H9 (cell line): ENCODE data around the gene LRRC51. TPM values are rescaled to one million over a fixed set of nuclear protein-coding genes. Genes with fewer than 3 reads are reported as not detected.

Experiments
- DNase-seq: peaks from one replicate; pipeline ENCODE4 v3.0.0-alpha.2; 2017
- H2AFZ ChIP-seq: one replicate; pipeline ENCODE4 v1.6.1; 2013; ENCODE audit warnings: mild to moderate bottlenecking, low read length, control low read depth, moderate library complexity
- H2AK5ac ChIP-seq: 2 replicates; pipeline ENCODE4 v1.6.1; 2013; ENCODE audit warnings: low read length, control low read depth, mixed read lengths; ENCODE audit not compliant: insufficient read length
- H2BK120ac ChIP-seq: one replicate; pipeline ENCODE4 v1.6.1; 2013; ENCODE audit warnings: low read depth, mild to moderate bottlenecking, low read length, control low read depth, inconsistent platforms; ENCODE audit not compliant: poor library complexity, severe bottlenecking
- H2BK12ac ChIP-seq: 2 replicates; pipeline ENCODE4 v1.6.1; 2013; ENCODE audit warnings: low read length, control low read depth, mixed read lengths, low read depth; ENCODE audit not compliant: insufficient read length
- H2BK15ac ChIP-seq: 2 replicates; pipeline ENCODE4 v1.6.1; 2013; ENCODE audit warnings: low read depth, low read length, control low read depth
- H2BK20ac ChIP-seq: one replicate; pipeline ENCODE4 v1.6.1; 2013; ENCODE audit warnings: low read depth, mild to moderate bottlenecking, low read length, control low read depth, inconsistent platforms; ENCODE audit not compliant: poor library complexity, severe bottlenecking
- H2BK5ac ChIP-seq: 2 replicates; pipeline ENCODE4 v1.6.1; 2013; ENCODE audit warnings: low read length, control low read depth, mixed read lengths; ENCODE audit not compliant: insufficient read length
- H3K14ac ChIP-seq: 2 replicates; pipeline ENCODE4 v1.6.1; 2013; ENCODE audit warnings: low read length, control low read depth; ENCODE audit not compliant: insufficient read depth
- H3K18ac ChIP-seq: 2 replicates; pipeline ENCODE4 v1.6.1; 2013; ENCODE audit warnings: low read depth, mild to moderate bottlenecking, mixed read lengths, low read length, control low read depth; ENCODE audit not compliant: insufficient read length
- H3K23ac ChIP-seq: 2 replicates; pipeline ENCODE4 v1.6.1; 2013; ENCODE audit warnings: low read length, control low read depth, mixed read lengths, low read depth; ENCODE audit not compliant: insufficient read length
- H3K23me2 ChIP-seq: 2 replicates; pipeline ENCODE4 v1.6.1; 2013; ENCODE audit warnings: low read depth, mild to moderate bottlenecking, mixed read lengths, low read length, control low read depth; ENCODE audit not compliant: insufficient read length, poor library complexity, severe bottlenecking
- H3K27ac ChIP-seq: 2 replicates; pipeline ENCODE4 v1.5.1; 2013; ENCODE audit warnings: low read length, control low read depth, mixed read lengths, low read depth; ENCODE audit not compliant: insufficient read length
- H3K27me3 ChIP-seq: 2 replicates; pipeline ENCODE4 v1.6.1; 2013; ENCODE audit warnings: low read length, control low read depth, inconsistent platforms; ENCODE audit not compliant: insufficient read depth
- H3K4ac ChIP-seq: 2 replicates; pipeline ENCODE4 v1.6.1; 2013; ENCODE audit warnings: low read depth, mild to moderate bottlenecking, control low read depth, inconsistent platforms, low read length, moderate library complexity
- H3K4me1 ChIP-seq: 2 replicates; pipeline ENCODE4 v1.6.1; 2013; ENCODE audit warnings: low read length, control low read depth, inconsistent platforms; ENCODE audit not compliant: insufficient read depth
- H3K4me2 ChIP-seq: 2 replicates; pipeline ENCODE4 v1.6.1; 2013; ENCODE audit warnings: low read length, control low read depth, mixed read lengths; ENCODE audit not compliant: insufficient read length, insufficient read depth
- H3K56ac ChIP-seq: 2 replicates; pipeline ENCODE4 v1.6.1; 2013; ENCODE audit warnings: low read depth, mild to moderate bottlenecking, mixed read lengths, low read length, control low read depth; ENCODE audit not compliant: insufficient read length
- H3K79me1 ChIP-seq: 2 replicates; pipeline ENCODE4 v1.6.1; 2013; ENCODE audit warnings: low read depth, mild to moderate bottlenecking, moderate library complexity, low read length, control low read depth, inconsistent platforms; ENCODE audit not compliant: insufficient read depth, poor library complexity, severe bottlenecking
- H3K79me2 ChIP-seq: 2 replicates; pipeline ENCODE4 v1.6.1; 2013; ENCODE audit warnings: low read length, control low read depth, inconsistent platforms; ENCODE audit not compliant: insufficient read depth
- H3K9ac ChIP-seq: 2 replicates; pipeline ENCODE4 v1.6.1; 2013; ENCODE audit warnings: low read length, control low read depth, mixed read lengths; ENCODE audit not compliant: insufficient read length; ENCODE audit errors: extremely low read depth
- H3K9me3 ChIP-seq: one replicate; pipeline ENCODE4 v1.6.1; 2013; ENCODE audit warnings: low read depth, low read length, inconsistent platforms; ENCODE audit not compliant: control insufficient read depth
- H3T11ph ChIP-seq: one replicate; pipeline ENCODE4 v1.6.1; 2013; ENCODE audit warnings: mild to moderate bottlenecking, low read length, control low read depth, inconsistent platforms
- H4K20me1 ChIP-seq: one replicate; pipeline ENCODE4 v1.6.1; 2013; ENCODE audit not compliant: control insufficient read depth, insufficient read length, insufficient read depth
- H4K5ac ChIP-seq: 2 replicates; pipeline ENCODE4 v1.6.1; 2013; ENCODE audit warnings: low read depth, mild to moderate bottlenecking, mixed read lengths, low read length, control low read depth; ENCODE audit not compliant: insufficient read length
- H4K8ac ChIP-seq: replicated peaks from 2 replicates; pipeline ENCODE4 v1.6.1; 2013; ENCODE audit warnings: low read length, control low read depth, mixed read lengths, low read depth; ENCODE audit not compliant: insufficient read length
- H4K91ac ChIP-seq: 2 replicates; pipeline ENCODE4 v1.6.1; 2013; ENCODE audit warnings: low read depth, mild to moderate bottlenecking, moderate library complexity, mixed read lengths, low read length, control low read depth; ENCODE audit not compliant: insufficient read length
- H3K27ac Mint-ChIP-seq, 3 experiments: 2 replicates in 2 of 3; 3 replicates in 1 of 3; pipeline ENCODE4 v1.8.0; 2020 to 2021; ENCODE audit warnings: mixed read lengths in 3 of 3, mild to moderate bottlenecking in 1 of 3, moderate library complexity in 1 of 3
- H3K27me3 Mint-ChIP-seq: 2 replicates; pipeline ENCODE4 v1.8.0; 2021; ENCODE audit warnings: low read depth, mild to moderate bottlenecking, moderate library complexity, mixed read lengths
- H3K36me3 Mint-ChIP-seq, 3 experiments: 2 replicates in 2 of 3; 3 replicates in 1 of 3; pipeline ENCODE4 v1.8.0; 2020 to 2021; ENCODE audit warnings: low read depth in 3 of 3, mixed read lengths in 3 of 3; ENCODE audit not compliant: insufficient read depth in 1 of 3
- H3K4me1 Mint-ChIP-seq, 2 experiments: 2 replicates each; pipeline ENCODE4 v1.8.0; 2020; ENCODE audit warnings: mixed read lengths in 2 of 2
- H3K4me3 Mint-ChIP-seq, 2 experiments: 2 replicates in 1 of 2; 3 replicates in 1 of 2; pipeline ENCODE4 v1.8.0; 2020 to 2021; ENCODE audit warnings: mild to moderate bottlenecking in 2 of 2, mixed read lengths in 2 of 2, moderate library complexity in 1 of 2
- H3K9me3 Mint-ChIP-seq, 2 experiments: 2 replicates in 1 of 2; 3 replicates in 1 of 2; pipeline ENCODE4 v1.8.0; 2020; ENCODE audit warnings: mild to moderate bottlenecking in 2 of 2, mixed read lengths in 2 of 2, moderate library complexity in 1 of 2
- CTCF ChIP-seq: fragments of 200-600 bp; sonication (generic); conservative IDR thresholded peaks from 3 replicates; pipeline ENCODE4 v1.8.0; 2021; ENCODE audit warnings: antibody characterized with exemption, mild to moderate bottlenecking
- WGBS: extraction: QIAGEN DNeasy Blood & Tissue Kit; methylation state at CpG from one replicate; pipeline ENCODE4 v1.1.7; 2013; ENCODE audit warnings: missing lambda C conversion rate, low lambda C conversion rate, mixed read lengths; ENCODE audit not compliant: insufficient read length; ENCODE audit errors: extremely low coverage; 5-methylcytosine and 5-hydroxymethylcytosine counted together
- total RNA-seq: library from RNA; stranded (reverse); gene quantifications from 2 replicates; pipeline ENCODE4 v1.2.1, GENCODE V29; 2021

The LRRC51 gene
- total RNA-seq, 1 experiment from 2014 or later = 3.1 TPM

GRCh38 chr11:72120930-72121329, 40.3 kb downstream of the LRRC51 start:
- H3K9ac ChIP-seq = no peak overlapping the region
- no peaks in the 10 kb centered on the region for H3K9me3 ChIP-seq
- Mint-ChIP-seq H3K9me3 (peaks cover 0 to 15% of the 10 kb centered on the region in 2 experiments; a peak in 4 of 5 replicates), H3K27ac (peak overlapping the region in 1 of 3 experiments; percentile 8; a peak in 1 of 7 replicates), H3K4me3 (no peak overlapping the region), H3K4me1 (no peaks in the 10 kb centered on the region), H3K27me3 (peaks cover 48% of the 10 kb centered on the region), H3K36me3 (no peaks in the 10 kb centered on the region)
- no peak overlapping the region for H3K23ac ChIP-seq
- no peak overlapping the region for H3K27ac ChIP-seq
- H2BK12ac ChIP-seq = no peak overlapping the region
- no peak overlapping the region for H2BK120ac ChIP-seq
- H3K27me3 ChIP-seq = no peaks in the 10 kb centered on the region; the same call in 1 of the 2 replicates
- H3K79me1 ChIP-seq = no peaks in the 10 kb centered on the region
- H3T11ph ChIP-seq = no peak overlapping the region
- no peak overlapping the region for H3K14ac ChIP-seq
- H4K91ac ChIP-seq = no peak overlapping the region
- no peak overlapping the region for H4K5ac ChIP-seq
- H3K23me2 ChIP-seq = no peaks in the 10 kb centered on the region
- no peak overlapping the region for H2BK15ac ChIP-seq
- no peak overlapping the region for H3K56ac ChIP-seq
- no peak overlapping the region for H2BK20ac ChIP-seq
- no peaks in the 10 kb centered on the region for H4K20me1 ChIP-seq
- no peak overlapping the region for H4K8ac ChIP-seq
- no peak overlapping the region for H3K4ac ChIP-seq
- DNase-seq = no peak
- no peaks in the 10 kb centered on the region for H3K4me1 ChIP-seq
- no peaks in the 10 kb centered on the region for H3K79me2 ChIP-seq
- no CpG with 5 or more reads among the region's 2 CpGs for WGBS
- no peak overlapping the region for H2AK5ac ChIP-seq
- no peak overlapping the region for H3K18ac ChIP-seq
- no peak overlapping the region for H3K4me2 ChIP-seq
- H2BK5ac ChIP-seq = no peak overlapping the region
- no peak overlapping the region for H2AFZ ChIP-seq
- no peak for TF ChIP-seq CTCF
